GM12874 (cell line): ENCODE results near the gene VSTM1.
A peak's percentile ranks its signal among the peaks of the same experiment; 100 is the strongest.

Experiments used
- CTCF ChIP-seq: IDR thresholded peaks from 2 replicates; pipeline ENCODE4 v1.5.1; 2011; ENCODE audit warnings: low read depth, mild to moderate bottlenecking, control low read depth, low read length, moderate library complexity; ENCODE audit not compliant: insufficient read depth

The VSTM1 gene

GRCh38 chr19:54045771-54046170, 17.9 kb downstream of the VSTM1 start:
- TF ChIP-seq CTCF = no peak

DNA sequence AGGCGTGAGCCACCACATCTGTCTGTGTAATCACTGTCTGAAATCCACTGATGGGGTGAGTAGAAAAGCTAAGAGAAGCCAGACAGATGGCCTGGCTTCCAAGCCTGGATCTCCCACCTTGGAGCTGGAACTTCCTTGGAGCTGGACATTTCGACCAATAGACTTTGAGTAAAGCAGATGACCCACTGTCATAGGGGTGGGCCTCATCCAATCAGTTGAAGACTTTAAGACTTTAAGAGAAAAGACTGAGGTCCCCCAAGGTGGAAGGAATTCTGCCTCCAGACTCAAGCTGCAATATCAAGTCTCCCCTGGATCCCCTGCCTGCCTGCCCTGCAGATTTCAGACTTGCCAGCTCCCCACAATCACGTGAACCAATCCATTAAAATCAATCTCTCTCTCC, 20.7 kb downstream of the VSTM1 start:
- no peak for TF ChIP-seq CTCF

GRCh38 chr19:54041969-54042606, 21.6 kb downstream of the VSTM1 start:
- TF ChIP-seq CTCF = no peak

- TF ChIP-seq CTCF = no peak
Measured at GRCh38 chr19:54040003-54040402, 23.7 kb downstream of the VSTM1 start.

- TF ChIP-seq CTCF = no peak
Measured at GRCh38 chr19:54035215-54036178, 28.2 kb downstream of the VSTM1 start.

GRCh38 chr19:54030895-54031586, 32.7 kb downstream of the VSTM1 start:
- 0 out of 2 replicates have a peak, but pooled peaks have one; percentile 24 for TF ChIP-seq CTCF

DNA sequence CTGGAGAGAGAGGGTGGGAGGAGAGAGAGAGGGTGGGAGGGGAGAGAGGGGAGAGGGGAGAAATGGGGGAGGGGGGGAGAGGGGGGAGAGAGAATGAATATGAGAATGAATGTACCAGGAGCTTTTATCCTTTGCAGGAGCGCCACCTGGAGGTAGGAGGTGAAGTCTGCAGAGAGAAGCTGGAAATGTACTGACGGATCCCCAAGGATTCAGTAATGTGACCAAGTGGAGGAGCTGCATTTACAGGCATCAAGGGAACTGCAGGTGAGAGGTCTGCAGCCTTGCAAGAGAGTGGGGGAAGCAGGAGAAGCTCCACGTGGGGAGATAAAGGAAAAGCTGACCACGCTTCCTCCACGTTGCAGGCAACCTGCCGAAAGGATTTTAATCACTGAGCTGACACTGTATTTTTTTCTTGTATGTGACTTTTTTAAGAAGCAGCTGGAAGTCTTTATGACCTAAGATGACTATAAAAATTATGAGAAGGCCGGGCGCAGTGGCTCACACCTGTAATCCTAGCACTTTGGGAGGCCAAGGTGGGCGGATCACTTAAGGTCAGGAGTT, 33.7 kb downstream of the VSTM1 start:
- TF ChIP-seq CTCF = peak; percentile 71
